Measurements from ENCODE around the gene ACSS1. TPM values are rescaled to one million over a fixed set of nuclear protein-coding genes. Genes with fewer than 3 reads are reported as not detected.

The ACSS1 gene
- total RNA-seq: 70.8 TPM

GRCh38 chr20:25058051-25058846 lies at the start of gene ACSS1:
Gene ACSS1, minus strand, starts transcription at chr20:25058139. Its CDS starts 37 bp downstream, at chr20:25058102.
- peak; percentile 54 for DNase-seq (ENCODE audit: low spot score)

GRCh38 chr20:25103526-25103925 lies 45.6 kb upstream of the ACSS1 start:
- DNase-seq (ENCODE audit: low spot score): no peak

- no peak for DNase-seq (ENCODE audit: low spot score)
Observed at GRCh38 chr20:25100914-25101313, 43.0 kb upstream of the ACSS1 start.

- no peak for DNase-seq (ENCODE audit: low spot score)
Observed at GRCh38 chr20:25099601-25100140, 41.7 kb upstream of the ACSS1 start.

- DNase-seq (ENCODE audit: low spot score): no peak
Observed at GRCh38 chr20:25097498-25097897, 39.6 kb upstream of the ACSS1 start.

GRCh38 chr20:25090492-25091429 lies 32.8 kb upstream of the ACSS1 start:
- DNase-seq (ENCODE audit: low spot score): peak; percentile 33

- no peak for DNase-seq (ENCODE audit: low spot score)
Observed at GRCh38 chr20:25089662-25090061, 31.7 kb upstream of the ACSS1 start.

- no peak for DNase-seq (ENCODE audit: low spot score)
Observed at GRCh38 chr20:25089096-25089495, 31.2 kb upstream of the ACSS1 start.

GRCh38 chr20:25088267-25088666 lies 30.3 kb upstream of the ACSS1 start:
- no peak for DNase-seq (ENCODE audit: low spot score)

- DNase-seq (ENCODE audit: low spot score): no peak
Observed at GRCh38 chr20:25087186-25087929, 29.4 kb upstream of the ACSS1 start.

GRCh38 chr20:25085756-25086495 lies 28.0 kb upstream of the ACSS1 start:
- no peak for DNase-seq (ENCODE audit: low spot score)

GRCh38 chr20:25084626-25085187 lies 26.8 kb upstream of the ACSS1 start:
- no peak for DNase-seq (ENCODE audit: low spot score)

- DNase-seq (ENCODE audit: low spot score): no peak
Observed at GRCh38 chr20:25083773-25084625, 26.1 kb upstream of the ACSS1 start.

- no peak for DNase-seq (ENCODE audit: low spot score)
Observed at GRCh38 chr20:25083141-25083772, 25.3 kb upstream of the ACSS1 start.

GRCh38 chr20:25082498-25082873 lies 24.5 kb upstream of the ACSS1 start:
- DNase-seq (ENCODE audit: low spot score): no peak

- DNase-seq (ENCODE audit: low spot score): no peak
Observed at GRCh38 chr20:25081730-25082497, 24.0 kb upstream of the ACSS1 start, which contains the start of gene VSX1. Gene VSX1, minus strand, starts transcription at chr20:25082141. Its CDS starts 45 bp downstream, at chr20:25082096.

- DNase-seq (ENCODE audit: low spot score): no peak
Observed at GRCh38 chr20:25081065-25081729, 23.3 kb upstream of the ACSS1 start.

GRCh38 chr20:25079171-25079570 lies 21.2 kb upstream of the ACSS1 start:
- no peak for DNase-seq (ENCODE audit: low spot score)
